Dermis blood vessel endothelial cell (primary cell): ENCODE measurements around the gene DNAJC7. TPM values are rescaled to one million over a fixed set of nuclear protein-coding genes. Genes with fewer than 3 reads are reported as not detected.

Experiments used
- DNase-seq: peaks from one replicate; pipeline ENCODE4 v3.0.0; 2010
- total RNA-seq: library from RNA; depleted of rRNA; stranded (reverse); fragments of >200 nt; gene quantifications from 2 replicates; pipeline ENCODE4 v1.2.3, GENCODE V29; 2014

Gene DNAJC7
- total RNA-seq, 1 donor from 2014 or later: 68.2 TPM

DNA sequence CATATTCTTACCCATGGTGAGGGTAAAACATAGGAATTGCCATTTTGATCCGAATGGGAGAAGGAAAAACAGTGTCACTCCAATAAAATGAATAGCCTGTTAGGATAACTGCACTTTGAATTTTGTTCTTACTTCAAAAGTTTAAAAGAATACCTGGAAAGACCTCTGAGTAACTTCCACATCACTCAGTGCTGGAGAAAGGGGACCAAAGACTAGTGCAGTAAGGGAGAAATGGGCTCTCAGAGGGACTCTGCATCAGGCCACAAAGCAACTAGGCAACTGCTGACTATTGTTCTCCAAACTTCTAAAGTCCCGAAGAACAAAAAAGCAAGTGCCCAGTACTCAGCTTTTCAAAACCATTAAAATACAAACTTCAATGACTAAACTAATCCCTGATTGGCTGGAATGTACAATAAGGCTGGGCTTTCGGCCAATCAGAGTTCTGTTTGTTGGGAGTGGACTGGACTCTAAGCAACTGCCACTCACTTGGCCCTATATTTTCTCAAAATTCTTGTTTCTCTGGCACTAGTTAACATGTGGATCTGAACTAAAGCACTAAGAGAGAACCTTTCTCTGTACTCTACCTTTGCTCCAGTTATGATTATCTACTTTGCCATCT is 6.2 kb downstream of the DNAJC7 start:
- DNase-seq: peak; percentile 56

DNA sequence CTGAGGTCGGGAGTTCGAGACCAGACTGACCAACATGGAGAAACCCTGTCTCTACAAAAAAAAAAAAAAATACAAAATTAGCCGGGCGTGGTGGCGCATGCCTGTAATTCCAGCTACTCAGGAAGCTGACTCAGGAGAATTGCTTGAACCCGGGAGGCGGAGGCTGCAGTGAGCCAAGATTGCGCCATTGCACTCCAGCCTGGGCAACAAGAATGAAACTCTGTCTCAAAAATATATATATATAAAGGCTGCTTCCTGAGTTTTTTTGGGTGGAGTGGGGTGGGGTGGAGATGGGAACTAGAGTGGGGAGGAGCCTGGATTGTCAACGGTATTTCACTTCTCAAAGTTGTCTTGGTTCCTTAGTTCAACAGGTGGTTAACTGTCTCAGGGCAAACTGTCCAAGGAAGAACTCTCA is 7.0 kb downstream of the DNAJC7 start:
- peak; percentile 44 for DNase-seq

DNA sequence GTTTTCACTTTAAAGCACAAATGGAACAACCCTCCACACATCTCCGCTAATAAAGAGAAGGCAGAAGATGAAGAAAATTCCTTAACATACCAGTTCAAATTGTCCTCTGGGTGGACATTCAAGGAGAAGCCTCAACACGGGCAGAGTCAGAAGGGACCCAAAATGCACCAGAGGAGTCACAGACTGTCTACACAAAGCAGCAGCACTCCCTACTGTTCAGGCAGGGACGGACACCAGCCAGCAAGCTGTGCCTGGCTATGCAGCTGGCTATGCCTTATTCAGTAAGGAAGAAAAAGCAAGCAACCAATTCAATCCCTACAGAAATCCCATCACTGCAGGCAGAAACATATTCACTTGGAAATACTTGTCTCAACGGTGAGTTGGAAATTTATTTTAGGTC is 8.1 kb downstream of the DNAJC7 start:
- no peak for DNase-seq

DNA sequence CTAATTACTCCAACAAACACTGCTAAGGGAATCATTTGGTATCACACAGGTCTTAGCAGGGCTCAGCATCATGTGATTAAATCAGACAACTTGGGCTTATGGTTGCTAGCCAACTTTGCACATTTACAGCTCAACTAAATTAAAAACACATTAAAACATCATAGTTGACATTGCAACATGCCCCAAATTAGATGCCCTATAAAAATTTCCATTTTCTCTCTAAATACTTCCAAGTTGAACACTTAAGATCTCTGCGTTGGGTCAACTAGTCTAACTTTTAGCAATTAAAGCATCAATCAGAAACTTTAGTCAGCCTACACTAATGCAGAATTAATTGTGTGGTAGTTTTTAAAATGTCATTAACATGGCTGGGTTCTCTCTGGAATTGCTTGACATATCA is 12.1 kb downstream of the DNAJC7 start:
- no peak for DNase-seq

DNA sequence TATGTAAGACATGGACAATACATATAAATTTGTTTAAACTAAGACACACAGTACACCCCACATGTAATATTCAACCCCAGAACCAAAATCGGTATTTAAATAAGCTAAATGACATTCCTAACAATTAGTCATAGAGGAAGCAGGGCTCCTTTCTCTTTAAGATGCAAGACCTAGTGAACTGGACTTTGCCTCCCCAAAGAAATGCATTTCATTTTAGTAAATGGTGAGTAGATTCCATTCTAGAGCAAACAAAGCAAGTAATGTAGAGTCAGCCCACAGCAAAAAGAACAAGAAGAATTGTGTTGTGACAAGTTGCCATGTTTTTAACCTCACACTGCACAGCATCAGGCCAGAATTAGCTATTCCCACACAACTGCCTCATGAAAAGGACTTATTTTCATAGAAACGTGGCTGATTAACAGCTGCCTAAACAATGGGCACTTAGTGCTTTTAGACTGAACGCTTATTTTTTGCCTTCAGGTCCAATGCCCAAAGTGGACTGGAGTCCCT is 14.4 kb downstream of the DNAJC7 start:
- DNase-seq: peak; percentile 52

DNA sequence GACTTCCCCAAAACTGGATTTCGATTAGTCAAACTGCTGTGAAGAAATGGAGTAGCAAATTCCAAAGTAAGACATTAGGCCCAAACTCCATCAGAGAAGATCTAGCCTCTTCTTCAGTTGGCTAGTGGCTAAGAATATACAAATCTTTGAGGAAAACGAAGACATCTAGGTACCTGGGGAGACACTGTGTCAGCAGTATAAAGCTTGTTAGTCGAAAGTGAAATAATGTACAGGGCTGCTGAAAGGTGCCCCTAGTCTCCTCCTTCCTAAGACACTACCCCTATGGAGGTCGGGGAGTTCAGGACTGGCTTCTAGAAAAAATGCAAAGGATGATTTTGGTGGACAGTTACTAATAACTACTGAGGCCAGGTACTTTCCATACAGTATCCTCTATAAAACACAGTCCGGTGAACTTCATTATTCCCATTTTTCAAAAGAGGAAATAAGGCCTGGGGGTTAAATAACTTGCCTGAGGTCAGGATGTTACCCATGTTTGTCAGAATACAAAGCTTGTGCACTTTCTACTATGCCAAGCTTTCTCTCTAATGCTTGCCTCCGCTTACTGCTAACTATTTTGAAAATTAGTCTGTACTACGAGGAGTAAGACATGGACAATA is 15.0 kb downstream of the DNAJC7 start:
- DNase-seq: no peak

DNA sequence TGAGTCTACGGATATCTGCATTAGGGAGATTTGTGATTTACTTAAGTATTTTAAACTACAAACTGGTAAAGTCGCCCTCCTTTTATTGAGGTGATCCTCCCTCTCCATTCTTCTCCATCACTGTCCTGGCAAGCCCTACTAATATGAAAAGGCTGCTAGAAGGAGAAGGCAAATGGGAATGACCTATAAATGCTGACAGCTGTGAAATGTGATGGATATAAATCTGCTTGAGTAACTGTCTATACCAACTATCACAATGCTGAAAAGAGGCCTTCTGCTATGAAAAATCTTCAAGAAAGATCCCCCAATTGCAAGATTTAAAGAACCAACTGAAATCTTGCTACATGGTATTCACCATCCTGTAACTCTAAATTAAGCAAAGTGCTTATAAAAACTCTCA is 15.5 kb downstream of the DNAJC7 start:
- DNase-seq: no peak

DNA sequence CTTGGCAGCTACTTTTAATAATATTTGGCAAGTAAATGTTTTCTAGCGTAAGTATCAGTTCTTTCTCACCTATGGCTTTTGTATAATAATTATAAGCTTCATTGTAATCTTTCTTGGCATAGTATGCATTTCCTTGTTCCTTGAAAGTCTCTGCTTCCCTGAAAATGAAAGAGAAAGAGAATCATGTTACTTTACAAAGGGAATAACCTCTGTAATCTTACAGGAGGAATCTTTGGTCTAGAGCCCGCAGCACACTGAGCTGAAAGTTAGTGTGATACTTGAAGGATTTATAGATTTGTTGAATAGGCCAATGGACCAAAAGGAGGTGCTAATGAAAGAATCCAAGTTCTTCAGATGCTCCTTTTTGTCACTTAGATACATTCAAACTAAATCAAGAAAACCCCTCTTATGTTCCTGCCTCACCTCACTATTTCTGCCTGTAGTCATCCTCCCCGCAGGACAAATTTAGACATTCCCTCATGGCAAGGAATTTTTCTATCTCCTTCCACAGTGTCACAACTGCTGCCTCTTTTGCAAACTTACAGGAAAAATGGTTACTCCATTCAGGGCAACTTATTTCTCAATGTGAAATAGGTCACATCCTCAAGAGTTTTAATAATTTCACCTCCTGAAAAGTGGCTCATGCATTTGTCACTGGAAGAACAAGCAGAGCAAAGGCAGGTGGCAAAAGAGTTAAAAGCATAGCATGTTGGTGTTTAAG is 16.7 kb downstream of the DNAJC7 start:
- no peak for DNase-seq

DNA sequence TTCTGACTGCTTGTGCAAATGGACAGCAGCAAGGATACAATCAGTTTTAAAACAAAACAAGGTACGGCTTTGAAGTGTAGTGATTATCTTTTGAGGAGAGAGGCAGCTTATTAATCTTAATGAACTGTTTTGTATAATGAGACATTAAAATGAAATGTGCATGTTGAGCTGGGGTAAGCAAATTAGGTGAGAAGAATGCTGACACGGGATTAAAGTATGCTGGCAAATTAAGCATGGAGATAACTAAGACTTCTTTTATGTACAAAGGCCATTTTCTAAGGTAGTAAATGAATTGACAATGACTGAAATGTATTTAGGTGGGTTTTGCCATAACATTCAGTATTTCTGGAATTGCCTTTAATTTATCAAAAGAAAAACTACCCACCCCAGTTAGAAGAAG is 18.7 kb downstream of the DNAJC7 start:
- no peak for DNase-seq

DNA sequence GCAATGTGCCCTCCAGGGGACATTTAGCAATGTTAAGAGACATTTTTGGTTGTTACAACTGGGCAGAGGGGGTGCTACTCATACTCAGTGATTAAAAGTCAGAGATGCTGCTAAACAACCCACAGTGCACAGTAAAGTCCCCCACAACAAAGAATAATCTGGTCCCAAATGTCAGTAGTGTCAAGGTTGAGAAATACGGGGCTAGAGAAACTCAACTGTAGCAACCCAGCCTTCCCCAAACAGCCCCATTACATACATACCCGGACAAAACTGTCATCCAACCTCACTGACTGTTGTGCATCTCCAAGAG is 20.4 kb downstream of the DNAJC7 start:
- DNase-seq: no peak

DNA sequence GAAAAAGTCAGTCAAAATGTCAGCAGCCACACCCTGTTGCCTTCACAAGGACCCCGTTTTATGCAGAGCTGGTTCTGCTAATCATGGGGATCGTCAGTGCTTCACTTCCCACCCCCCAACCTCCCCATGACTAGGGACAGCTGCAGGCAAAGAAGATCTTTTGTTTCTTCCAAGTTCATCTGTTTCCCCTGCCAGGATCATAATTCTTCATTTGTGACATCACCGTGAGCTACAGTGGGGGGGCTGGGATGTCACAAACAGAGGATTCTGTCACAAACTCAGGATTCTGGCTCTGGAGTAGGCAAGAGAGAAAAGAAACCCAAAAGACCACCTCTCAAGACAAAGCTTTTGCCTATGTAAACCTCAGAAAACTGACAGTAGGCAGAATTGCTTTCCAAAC is 24.7 kb downstream of the DNAJC7 start:
- DNase-seq: no peak

DNA sequence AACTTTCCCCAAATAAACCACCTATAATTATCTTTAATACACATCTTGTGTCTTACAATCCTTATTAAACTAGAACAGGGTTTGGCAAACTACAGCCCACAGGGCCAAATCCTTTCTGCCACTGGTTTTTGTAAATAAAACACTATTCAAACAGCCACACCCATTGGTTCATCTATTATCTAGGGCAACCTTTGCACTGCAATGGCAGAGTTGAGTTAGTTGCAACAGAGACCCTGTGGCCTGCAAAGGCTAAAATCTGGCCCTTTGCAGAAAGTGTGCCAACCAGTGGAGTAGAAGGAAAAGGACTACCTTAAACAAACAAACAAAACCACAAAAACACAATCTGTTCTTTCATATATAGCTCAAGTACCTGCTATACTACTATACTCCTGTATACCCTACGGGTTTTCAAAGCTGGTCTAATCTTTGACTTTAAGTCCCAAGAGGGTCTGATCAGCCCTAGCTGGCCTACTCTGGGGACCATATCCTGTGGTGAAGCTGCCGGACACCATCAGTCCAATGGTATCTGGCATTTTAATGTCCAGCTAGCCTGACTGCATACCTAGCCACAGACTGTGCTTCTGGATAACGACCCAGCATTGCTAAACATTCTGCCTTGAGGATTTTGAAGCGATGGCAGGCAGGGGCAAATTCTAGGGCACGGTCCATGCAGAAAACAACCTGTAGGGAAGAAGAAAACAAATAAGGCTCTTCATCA is 27.4 kb downstream of the DNAJC7 start:
- no peak for DNase-seq

DNA sequence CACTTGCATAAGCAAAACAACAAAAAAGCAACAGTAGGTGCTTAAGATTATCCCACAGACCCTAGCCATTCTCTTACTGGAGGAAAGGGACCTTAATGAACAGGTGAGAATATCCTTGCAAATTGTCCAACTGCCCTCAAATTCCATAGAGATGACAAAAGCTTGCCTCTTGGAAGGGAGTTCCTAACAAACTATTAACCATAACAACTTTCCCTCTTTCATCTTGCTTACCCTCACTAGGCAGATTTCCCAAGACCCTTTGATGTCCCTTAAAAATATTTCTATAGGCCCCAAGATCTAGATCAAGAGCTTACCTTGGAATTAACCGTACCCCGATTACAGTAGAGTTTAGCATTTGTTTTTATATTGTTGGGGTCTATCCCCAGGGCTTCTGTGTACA is 28.8 kb downstream of the DNAJC7 start:
- no peak for DNase-seq

DNA sequence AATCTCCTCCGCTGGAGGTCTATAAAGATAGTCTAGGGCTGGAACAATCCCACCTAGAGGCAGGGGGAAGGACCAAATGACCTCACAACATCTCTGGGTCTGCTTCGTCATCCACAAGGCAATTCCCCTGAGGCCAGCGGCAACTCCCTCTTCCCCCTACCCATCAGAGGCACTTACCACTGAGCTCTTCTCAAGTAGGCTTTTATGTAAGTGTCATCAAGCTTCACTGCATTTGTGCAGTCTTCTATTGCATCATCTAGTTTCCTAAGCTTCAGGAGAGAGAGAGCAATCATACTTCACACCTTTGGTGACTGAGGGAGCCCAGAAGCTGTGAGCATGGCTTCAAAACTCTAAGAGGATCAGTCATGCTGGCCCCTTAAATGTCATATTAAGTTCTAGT is 29.6 kb downstream of the DNAJC7 start:
- DNase-seq: no peak

DNA sequence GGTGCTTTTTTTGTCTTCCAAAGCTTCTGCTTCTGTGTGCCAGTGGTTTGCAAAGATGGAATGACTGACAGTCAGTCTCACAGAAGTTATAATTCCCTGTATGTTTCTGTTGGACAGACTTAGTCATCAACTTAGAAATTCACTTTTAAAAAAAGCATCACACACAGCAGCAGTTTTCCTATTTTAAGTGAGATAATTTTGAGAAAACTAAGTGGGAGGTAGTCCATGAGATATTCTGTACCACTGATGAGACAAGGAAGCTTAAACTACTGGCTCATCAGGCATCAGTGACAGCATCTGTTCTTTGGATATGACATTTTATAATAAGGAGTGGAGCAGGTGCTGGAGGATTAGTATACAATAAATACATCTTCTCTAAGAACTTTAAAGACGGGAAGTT is 30.6 kb downstream of the DNAJC7 start:
- DNase-seq: no peak

DNA sequence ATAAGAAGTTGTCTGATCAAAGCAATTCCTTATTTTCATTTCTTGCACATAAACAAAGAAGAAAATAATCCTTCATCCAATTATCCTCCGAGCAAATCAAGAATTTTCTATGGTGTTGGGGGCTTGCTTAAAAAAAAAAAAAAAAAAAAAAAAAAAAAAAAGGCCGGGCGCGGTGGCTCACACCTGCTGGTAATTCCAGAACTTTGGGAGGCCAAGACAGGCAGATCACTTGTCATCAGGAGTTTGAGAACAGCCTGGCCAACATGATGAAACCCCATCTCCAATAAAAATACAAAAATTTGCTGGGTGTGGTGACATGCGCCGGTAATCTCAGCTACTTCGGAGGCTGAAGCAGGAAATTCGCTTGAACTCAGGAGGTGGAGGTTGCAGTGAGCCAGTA is 31.3 kb downstream of the DNAJC7 start:
- DNase-seq: no peak

DNA sequence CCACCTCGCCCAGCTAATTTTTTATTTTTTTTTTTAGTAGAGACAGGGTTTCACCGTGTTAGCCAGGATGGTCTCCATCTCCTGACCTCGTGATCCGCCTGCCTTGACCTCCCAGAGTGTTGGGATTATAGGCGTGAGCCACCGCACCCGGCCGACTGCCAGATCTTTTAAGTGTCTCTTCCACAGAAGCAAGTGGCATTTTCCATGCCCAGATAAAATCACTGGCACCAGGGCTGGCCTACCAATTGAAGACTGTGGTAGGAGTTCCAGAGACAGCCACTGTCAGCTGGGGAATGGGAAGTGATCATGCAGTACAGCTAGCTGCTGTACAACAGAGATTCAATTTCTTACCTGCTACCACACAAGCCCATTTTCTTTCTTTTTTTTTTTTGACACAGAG is 32.8 kb downstream of the DNAJC7 start:
- no peak for DNase-seq

DNA sequence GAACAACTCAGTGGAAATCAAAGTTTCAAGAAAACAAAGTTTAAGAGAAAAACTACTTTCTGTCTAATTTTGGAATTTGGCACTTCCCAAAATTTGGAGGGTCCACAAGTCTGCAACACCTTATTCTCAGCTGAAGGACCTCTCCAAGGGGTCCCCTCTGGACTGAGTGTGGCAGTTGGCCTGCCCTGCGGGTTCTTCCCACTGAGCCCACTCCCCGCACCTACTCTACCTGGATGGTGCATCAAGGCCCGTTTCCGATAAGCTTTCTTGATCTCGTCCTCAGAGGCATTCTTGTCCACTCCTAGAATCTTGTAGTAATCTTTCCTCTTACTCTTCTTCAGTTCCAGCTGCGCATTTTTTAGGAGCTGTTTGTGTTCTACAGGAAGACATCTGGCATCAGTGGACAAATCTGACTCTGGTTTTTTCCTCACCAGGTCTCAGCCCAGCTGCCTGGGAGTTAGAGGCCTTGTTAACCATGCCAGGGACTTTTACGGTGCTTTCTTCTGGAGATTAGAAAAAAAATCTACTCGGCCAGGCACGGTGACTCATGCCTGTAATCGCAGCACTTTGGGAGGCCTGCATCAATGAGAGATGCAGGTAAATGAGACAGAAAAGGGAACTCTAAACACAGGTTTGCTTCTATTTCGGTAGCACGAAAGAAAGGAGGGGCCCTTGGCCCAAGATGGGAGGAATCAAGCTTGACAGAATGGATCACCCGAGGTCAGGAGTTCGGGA is 35.0 kb downstream of the DNAJC7 start:
- no peak for DNase-seq

DNA sequence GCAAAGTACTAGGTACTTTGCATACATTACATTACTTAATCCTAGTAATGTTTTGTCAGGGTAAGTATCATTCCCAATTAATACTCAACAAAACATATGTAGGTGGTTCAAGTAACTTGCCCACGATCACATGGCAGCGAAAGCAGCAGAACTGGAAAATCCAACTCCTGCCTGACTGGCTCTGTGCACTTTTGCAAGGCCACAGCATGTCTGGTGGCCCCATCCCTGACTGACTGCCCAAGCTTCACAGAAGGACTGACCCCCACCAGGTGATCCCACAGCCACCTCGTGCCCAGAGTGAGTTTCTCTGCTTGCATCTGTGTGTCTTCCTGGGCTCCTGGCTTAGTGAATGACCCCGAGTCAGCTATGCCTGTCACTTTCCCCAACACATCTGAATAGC is 39.2 kb downstream of the DNAJC7 start:
- DNase-seq: no peak

DNA sequence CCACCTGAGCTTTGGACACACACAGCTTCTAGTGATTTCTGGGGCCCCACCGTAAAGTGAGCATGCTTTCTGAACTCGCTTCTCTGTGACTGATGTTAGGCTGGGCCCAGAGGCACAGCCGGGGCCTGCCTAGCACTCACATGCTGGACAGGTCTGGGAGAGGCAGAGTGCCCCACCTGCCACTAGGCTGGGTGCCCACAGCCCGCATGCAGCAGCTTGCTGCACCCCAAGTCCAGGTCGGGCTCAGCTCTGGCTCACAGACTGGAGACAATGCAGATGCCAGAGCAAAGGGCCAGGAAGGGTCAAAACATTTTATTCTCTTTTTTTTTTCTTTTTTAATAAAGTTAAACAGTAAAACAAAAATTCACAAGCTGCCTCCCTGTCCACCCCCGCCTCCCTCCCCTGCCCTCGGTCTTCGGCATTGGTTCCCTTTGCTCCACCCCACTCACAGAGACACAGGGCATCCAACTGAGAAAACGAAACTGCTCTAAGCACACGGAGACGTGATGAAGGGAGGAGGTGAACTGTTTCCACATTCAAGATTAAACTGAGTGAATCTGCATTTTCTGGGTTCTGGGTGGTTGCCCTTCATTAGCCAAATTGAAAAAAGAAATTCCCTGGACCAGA is 41.0 kb downstream of the DNAJC7 start:
- DNase-seq: no peak

DNA sequence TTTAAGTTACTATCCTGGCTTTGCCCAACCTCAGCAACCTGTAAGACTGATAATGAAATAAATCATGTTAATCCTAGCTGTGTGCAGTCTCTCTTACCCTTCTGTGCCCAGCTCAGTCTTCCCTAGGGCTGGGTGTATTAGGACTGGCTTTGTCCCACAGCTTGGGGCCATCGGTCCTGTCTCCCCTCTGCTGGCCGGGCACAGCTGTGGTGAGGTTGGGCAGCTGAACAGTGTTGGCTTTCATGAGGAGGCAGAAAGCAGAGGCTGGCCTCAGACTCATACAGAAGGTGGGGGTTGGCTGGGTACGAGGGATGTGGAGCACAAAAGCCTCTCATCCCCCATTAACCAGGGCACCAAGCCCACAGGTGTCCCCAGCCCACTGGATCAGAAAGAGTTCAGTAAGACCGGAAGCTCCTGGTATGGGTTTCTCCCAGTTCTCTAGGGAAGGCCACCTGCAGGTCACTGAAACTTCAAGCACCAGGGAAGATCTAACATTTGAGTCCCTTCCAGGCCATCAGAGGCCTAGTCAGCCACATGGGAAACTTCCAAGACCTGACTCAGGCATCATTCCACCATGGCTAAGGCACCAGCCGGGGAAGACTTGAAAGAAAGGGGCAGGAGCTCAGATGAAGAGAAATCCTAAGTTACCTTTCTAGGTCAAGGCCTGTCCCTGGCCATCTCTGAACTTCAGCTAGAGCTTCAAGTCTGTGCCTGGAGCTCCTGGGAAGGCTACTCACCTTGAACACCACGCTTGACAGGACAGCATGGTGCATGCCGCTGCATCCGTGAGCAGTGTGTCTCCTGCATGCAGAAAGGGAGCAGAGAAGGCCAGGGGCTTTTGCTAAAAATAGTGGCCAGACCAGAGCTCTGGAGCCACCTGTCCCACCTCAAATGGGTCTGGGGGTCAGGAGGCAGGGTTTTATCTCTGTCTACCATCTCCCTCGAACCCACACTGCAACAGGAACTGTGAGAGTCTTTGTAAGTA is 41.8 kb downstream of the DNAJC7 start:
- DNase-seq: no peak
